K562 (cell line): Measurements from ENCODE around the gene CYP2B6. TPM values are rescaled to one million over a fixed set of nuclear protein-coding genes. Genes with fewer than 3 reads are reported as not detected.

Experiments
- BMI1 ChIP-seq: fragments of 150-350 bp; IDR thresholded peaks from 2 replicates; pipeline ENCODE4 v1.6.1; 2014; ENCODE audit warnings: low read length
- KAT2B ChIP-seq: IDR thresholded peaks from one replicate; pipeline ENCODE4 v1.6.1; 2012; ENCODE audit warnings: low read depth, mild to moderate bottlenecking, control low read depth, inconsistent platforms, low read length, moderate library complexity
- LCOR ChIP-seq: sonication (generic); formaldehyde crosslinking; IDR thresholded peaks from 2 replicates; pipeline ENCODE4 v1.8.0; 2022; ENCODE audit warnings: mild to moderate bottlenecking, missing genetic modification reagents
- ZBTB17 ChIP-seq: fragments of 450-650 bp; formaldehyde crosslinking; IDR thresholded peaks from 2 replicates; pipeline ENCODE4 v1.4.0; 2020; ENCODE audit warnings: mild to moderate bottlenecking
- ZNF436 ChIP-seq: fragments of 250-450, 450-650 bp; sonication (Bioruptor Pico); formaldehyde crosslinking; IDR thresholded peaks from 2 replicates; pipeline ENCODE4 v1.7.0; 2020; ENCODE audit warnings: mild to moderate bottlenecking
- polyA plus RNA-seq, 8 experiments: library from polyadenylated mRNA; depleted of rRNA in 4 of 8; stranded (reverse) in 5 of 8; unstranded in 3 of 8; fragments of >200 nt; fragmentation: Nextera tagmentation in 2 of 8; fragmentation: Illumina TruSeq in 1 of 8; extraction: Ambion mirVana in 2 of 8; extraction: Trizol in 1 of 8; gene quantifications; 2 replicates each; pipeline versions ENCODE4 v1.2.1 to v1.2.3, GENCODE V29; 2011 to 2014; ENCODE audit warnings: inconsistent platforms in 1 of 8, missing spikeins in 1 of 8
- total RNA-seq, 7 experiments: library from RNA; depleted of rRNA in 6 of 7; stranded (reverse); fragments of >200 nt in 6 of 7; fragmentation: Illumina TruSeq in 2 of 7; extraction: Trizol in 2 of 7; gene quantifications; 2 replicates each; pipeline versions ENCODE4 v1.2.1 to v1.2.3, GENCODE V29; 2011 to 2021; ENCODE audit warnings: low replicate concordance in 1 of 7
- TF ChIP-seq, protein P1 (sequence below): fragments of 250-450 bp; sonication (Bioruptor Pico); IDR thresholded peaks from 2 replicates; pipeline ENCODE4 v1.4.0; 2020
- TF ChIP-seq, protein P2 (sequence below): sonication (generic); formaldehyde crosslinking; IDR thresholded peaks from 2 replicates; pipeline ENCODE4 v1.8.1; 2023; ENCODE audit warnings: mild to moderate bottlenecking, missing genetic modification reagents

The CYP2B6 gene
- total and polyA plus RNA-seq, 9 of the 15 experiments (the other 6 are each of a cell fraction or from before 2014, with no cell fraction given): 0.04 TPM; not detected in 8

- TF ChIP-seq, protein P1, sequence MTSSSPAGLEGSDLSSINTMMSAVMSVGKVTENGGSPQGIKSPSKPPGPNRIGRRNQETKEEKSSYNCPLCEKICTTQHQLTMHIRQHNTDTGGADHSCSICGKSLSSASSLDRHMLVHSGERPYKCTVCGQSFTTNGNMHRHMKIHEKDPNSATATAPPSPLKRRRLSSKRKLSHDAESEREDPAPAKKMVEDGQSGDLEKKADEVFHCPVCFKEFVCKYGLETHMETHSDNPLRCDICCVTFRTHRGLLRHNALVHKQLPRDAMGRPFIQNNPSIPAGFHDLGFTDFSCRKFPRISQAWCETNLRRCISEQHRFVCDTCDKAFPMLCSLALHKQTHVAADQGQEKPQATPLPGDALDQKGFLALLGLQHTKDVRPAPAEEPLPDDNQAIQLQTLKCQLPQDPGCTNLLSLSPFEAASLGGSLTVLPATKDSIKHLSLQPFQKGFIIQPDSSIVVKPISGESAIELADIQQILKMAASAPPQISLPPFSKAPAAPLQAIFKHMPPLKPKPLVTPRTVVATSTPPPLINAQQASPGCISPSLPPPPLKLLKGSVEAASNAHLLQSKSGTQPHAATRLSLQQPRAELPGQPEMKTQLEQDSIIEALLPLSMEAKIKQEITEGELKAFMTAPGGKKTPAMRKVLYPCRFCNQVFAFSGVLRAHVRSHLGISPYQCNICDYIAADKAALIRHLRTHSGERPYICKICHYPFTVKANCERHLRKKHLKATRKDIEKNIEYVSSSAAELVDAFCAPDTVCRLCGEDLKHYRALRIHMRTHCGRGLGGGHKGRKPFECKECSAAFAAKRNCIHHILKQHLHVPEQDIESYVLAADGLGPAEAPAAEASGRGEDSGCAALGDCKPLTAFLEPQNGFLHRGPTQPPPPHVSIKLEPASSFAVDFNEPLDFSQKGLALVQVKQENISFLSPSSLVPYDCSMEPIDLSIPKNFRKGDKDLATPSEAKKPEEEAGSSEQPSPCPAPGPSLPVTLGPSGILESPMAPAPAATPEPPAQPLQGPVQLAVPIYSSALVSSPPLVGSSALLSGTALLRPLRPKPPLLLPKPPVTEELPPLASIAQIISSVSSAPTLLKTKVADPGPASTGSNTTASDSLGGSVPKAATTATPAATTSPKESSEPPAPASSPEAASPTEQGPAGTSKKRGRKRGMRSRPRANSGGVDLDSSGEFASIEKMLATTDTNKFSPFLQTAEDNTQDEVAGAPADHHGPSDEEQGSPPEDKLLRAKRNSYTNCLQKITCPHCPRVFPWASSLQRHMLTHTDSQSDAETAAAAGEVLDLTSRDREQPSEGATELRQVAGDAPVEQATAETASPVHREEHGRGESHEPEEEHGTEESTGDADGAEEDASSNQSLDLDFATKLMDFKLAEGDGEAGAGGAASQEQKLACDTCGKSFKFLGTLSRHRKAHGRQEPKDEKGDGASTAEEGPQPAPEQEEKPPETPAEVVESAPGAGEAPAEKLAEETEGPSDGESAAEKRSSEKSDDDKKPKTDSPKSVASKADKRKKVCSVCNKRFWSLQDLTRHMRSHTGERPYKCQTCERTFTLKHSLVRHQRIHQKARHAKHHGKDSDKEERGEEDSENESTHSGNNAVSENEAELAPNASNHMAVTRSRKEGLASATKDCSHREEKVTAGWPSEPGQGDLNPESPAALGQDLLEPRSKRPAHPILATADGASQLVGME (CRISPR knock-in tag): no peak
- TF ChIP-seq BMI1 (no peak), KAT2B (no peak), ZBTB17 (CRISPR knock-in tag) (no peak), ZNF436 (CRISPR knock-in tag) (no peak), LCOR (no peak)
- TF ChIP-seq, protein P2, sequence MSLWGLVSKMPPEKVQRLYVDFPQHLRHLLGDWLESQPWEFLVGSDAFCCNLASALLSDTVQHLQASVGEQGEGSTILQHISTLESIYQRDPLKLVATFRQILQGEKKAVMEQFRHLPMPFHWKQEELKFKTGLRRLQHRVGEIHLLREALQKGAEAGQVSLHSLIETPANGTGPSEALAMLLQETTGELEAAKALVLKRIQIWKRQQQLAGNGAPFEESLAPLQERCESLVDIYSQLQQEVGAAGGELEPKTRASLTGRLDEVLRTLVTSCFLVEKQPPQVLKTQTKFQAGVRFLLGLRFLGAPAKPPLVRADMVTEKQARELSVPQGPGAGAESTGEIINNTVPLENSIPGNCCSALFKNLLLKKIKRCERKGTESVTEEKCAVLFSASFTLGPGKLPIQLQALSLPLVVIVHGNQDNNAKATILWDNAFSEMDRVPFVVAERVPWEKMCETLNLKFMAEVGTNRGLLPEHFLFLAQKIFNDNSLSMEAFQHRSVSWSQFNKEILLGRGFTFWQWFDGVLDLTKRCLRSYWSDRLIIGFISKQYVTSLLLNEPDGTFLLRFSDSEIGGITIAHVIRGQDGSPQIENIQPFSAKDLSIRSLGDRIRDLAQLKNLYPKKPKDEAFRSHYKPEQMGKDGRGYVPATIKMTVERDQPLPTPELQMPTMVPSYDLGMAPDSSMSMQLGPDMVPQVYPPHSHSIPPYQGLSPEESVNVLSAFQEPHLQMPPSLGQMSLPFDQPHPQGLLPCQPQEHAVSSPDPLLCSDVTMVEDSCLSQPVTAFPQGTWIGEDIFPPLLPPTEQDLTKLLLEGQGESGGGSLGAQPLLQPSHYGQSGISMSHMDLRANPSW (CRISPR knock-in tag): no peak
- TF ChIP-seq, all 486 proteins: peak for 0
Observed at GRCh38 chr19:40962460-40962961, 28.6 kb upstream of the CYP2B6 start (continued).
